A549 treated with CORT108297 at 1 μM for 4 hours (cell line): ENCODE data around the gene LRIT2. TPM values are rescaled to one million over a fixed set of nuclear protein-coding genes. Genes with fewer than 3 reads are reported as not detected.

Experiments
- total RNA-seq: library from RNA; stranded (reverse); fragments of 200-300 nt; extraction: Qiagen RNA extraction; gene quantifications from 5 replicates; pipeline ENCODE4 v1.2.3, GENCODE V29; 2022

LRIT2 gene, protein sequence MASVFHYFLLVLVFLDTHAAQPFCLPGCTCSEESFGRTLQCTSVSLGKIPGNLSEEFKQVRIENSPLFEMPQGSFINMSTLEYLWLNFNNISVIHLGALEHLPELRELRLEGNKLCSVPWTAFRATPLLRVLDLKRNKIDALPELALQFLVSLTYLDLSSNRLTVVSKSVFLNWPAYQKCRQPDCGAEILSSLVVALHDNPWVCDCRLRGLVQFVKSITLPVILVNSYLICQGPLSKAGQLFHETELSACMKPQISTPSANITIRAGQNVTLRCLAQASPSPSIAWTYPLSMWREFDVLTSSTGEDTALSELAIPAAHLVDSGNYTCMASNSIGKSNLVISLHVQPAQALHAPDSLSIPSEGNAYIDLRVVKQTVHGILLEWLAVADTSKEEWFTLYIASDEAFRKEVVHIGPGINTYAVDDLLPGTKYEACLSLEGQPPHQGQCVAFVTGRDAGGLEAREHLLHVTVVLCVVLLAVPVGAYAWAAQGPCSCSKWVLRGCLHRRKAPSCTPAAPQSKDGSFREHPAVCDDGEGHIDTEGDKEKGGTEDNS
- not detected in 5 replicates for total RNA-seq

DNA sequence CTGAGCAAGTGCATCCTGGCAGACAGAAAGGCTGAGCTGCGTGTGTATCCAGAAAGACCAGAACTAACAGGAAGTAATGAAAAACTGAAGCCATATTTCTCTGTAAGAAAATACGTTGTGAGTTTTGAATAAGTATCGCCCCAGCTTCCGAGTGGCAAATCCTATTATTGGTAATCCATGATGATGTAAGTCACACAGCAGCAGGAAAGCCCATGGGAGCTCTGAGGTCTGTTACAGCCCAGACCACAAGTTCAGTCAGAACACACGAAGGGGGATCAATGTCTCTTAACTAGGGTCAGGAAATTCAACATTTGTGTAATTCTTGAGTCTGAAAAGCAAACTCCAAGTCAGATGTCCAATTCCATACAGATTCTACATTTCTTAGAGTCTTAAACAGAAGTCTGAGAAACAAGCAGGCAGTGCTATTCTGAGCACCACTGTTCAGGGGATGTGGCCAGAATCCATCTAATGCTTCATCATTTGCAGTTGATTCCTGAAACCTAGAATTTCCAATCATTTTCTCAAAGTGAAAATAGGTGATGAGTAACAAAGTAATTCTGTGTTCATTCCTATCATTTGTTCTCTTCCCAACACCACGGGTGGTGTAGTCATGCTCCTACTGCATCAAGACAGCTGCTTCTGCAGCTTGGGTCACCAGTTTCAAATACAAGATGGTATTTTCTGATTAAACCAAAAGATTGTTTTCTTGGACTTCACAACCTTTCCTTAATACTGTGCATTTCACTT is at the start of gene LRIT2:
Gene LRIT2 (minus strand): TSS at position 118 of the 747 bp plus-strand sequence. CDS start 24 bp downstream, at position 94.

DNA sequence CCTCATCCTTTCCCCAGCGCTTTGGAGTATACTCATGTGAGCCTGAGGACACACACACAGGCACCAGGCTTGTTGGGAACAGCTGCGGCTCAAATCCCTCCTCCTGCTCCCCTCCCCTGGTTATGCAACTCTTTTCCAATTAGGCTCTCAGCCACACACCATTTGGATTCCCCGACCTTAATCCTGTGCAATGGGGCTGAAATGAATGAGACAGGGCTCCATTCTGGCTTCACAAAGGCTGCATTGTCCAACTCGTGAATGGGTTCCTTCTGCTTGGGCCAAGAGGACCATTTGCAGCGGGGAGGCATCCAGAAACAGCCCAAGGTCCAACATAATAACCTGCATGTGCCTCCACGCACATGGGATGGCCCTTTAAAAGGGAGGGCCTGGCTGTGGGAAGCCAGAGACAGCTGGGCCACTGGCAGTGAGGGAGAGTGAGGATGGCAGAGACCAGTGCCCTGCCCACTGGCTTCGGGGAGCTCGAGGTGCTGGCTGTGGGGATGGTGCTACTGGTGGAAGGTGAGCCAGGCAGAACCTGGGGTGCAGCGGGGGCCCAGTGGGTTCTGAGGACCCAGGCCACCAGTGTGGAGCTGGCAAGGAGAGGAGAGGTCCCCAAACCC is 19.4 kb upstream of the LRIT2 start, which contains the start of gene RGR:
Gene RGR (plus strand): TSS at position 403 of the 620 bp plus-strand sequence. CDS start 38 bp downstream, at position 441.

DNA sequence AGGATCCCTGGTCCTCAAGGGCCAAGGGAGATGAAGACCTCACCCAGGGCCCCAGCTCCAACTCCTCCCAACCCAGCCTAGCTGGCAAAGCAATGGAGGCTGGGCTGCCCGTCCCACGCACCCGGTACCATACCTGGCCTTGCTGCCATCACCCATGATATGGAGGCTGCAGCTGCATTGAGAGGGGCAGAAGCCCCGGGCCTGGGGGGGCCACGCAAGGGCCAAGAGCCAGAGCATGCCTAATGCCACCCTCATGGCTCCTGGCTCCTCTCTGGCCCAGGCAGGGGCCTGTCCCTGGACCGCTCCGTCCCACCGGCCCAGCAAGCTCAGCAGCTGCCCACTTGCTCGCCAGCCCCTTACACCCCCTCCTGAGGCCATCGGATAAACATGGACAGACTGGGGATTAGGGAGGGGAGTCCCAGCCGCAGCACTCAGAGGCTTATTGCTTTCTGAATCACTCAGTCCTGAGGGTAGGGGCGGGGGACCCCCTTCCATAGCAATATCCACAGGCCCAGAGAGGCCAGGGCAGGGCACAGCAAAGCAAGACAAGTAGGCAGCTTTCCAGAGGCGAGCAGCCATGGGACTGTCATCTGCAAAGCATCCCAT is 15.9 kb upstream of the LRIT2 start, which contains the start of gene LRIT1:
Gene LRIT1 (minus strand): TSS at position 362 of the 606 bp plus-strand sequence. CDS start 107 bp downstream, at position 255.

DNA sequence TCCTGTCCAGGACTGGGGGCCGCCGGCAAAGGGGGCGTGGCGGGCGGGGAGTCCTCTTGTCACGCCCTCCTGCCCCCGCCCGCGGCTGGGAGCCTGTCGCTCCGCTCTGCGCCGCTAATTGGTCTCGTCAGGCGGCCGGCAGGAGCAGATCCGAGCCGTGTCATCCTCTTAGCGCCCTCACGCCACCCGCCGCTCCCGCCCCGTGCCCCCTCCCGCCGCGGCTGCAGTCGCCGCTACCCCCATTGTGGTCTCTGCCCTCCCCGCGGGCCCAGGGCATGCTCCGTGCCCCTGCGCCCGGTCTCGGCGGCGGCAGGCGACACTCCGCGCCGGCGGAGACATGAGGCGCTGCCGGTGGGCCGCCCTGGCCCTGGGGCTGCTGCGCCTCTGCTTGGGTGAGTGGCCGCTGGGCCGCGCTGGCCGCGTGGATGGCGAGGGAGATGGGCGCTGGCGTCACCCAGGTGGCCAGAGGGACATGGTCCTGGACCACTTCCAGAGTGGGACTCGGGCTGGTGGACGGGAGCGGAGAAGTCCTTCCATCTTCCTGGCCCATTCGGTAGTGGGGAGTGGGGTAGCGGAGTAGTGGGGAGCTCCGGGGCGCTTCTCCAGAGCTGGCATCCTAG is 30.8 kb downstream of the LRIT2 start, which contains the start of gene CDHR1:
Gene CDHR1 (plus strand): TSS at position 114 of the 620 bp plus-strand sequence. CDS start 224 bp downstream, at position 338.

DNA sequence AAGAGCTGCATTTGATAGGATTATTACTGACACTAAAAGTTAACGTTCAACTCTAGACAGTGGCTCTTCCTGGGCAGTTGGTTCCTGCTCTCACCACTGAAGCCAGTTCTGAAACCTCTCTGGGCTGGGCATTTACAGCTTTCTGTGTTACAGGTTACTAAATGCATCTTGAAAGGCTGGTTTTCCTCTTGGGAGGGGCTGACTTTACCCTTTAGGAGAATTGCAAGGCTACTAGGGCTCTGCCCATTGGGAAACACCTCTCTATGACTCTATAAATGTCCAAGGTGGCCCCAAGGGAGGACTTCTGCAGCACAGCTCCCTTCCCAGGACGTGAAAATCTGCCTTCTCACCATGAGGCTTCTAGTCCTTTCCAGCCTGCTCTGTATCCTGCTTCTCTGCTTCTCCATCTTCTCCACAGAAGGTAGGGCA is 51.8 kb downstream of the LRIT2 start, which contains the start of gene GPR15LG:
Gene GPR15LG (plus strand): TSS at position 301 of the 429 bp plus-strand sequence. CDS start 51 bp downstream, at position 352.

Other genes starting within 250 kb of the LRIT2 start
- gene GHITM, start 86.0 kb downstream of the LRIT2 start, total RNA-seq, result 201 to 216 TPM (median 207 TPM) in 5 replicates
- gene GPR15LG, start 51.7 kb downstream of the LRIT2 start, total RNA-seq, result not detected in 5 replicates
- 0.05 to 0.19 TPM (median 0.13 TPM) in 4 of 5 replicates, not detected in the other for gene CDHR1, start 31.0 kb downstream of the LRIT2 start, total RNA-seq
- gene LRIT1, start 16.0 kb upstream of the LRIT2 start, total RNA-seq, result not detected in 5 replicates
- not detected in 5 replicates for gene RGR, start 19.5 kb upstream of the LRIT2 start, total RNA-seq
- gene CCSER2, start 103.0 kb upstream of the LRIT2 start, total RNA-seq, result 8.5 to 12.1 TPM (median 10.4 TPM) in 5 replicates